NCI-H2107 treated with DMSO at 0.1 percent for 48 hours (cell line): Measurements from ENCODE around the gene MDH1B.

Source experiments
- DNase-seq: peaks from one replicate; lab custom pipeline; 2025; ENCODE audit not compliant: unreplicated experiment; lab: John Stamatoyannopoulos, UW

MDH1B gene

GRCh38 chr2:206698811-206699210 is 66.3 kb downstream of the MDH1B start:
- no peak for DNase-seq

GRCh38 chr2:206696910-206697309 is 68.2 kb downstream of the MDH1B start:
- DNase-seq = no peak

- DNase-seq = peak; percentile 34
Measured at GRCh38 chr2:206693399-206694137, 71.6 kb downstream of the MDH1B start.

DNA sequence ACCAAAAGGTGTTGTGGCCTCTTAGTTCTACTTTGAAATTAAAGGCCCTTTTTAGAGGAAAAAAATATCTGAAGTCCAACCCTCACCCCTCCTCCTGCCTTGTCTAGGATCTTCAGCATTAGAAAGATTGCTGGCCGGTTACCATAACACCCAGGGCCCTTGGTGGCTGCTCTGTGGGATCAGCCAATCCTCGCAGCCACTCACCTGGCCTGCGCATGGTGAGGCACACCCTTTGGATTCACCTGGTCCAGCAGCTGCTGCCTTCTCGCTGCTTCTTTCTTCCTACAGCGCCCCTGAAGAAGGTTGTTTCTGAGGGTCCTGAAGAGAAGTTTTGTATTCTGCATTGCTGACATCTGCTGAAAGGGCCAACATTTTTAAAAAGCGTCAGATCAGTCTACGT is 72.2 kb downstream of the MDH1B start:
- no peak for DNase-seq

GRCh38 chr2:206688990-206689389 is 76.1 kb downstream of the MDH1B start:
- DNase-seq = no peak

- DNase-seq = no peak
Measured at GRCh38 chr2:206688453-206688852, 76.7 kb downstream of the MDH1B start.
